WTC11 (cell line): ENCODE data around the gene TRIM49B. TPM values are rescaled to one million over a fixed set of nuclear protein-coding genes. Genes with fewer than 3 reads are reported as not detected.
"Not testable (repeated sequence)": the region's sequence is repeated elsewhere in the genome, so short reads cannot be mapped to it uniquely, and the experiment has no call there.

Experiments used
- ATAC-seq: fragments of 200-7000 bp; cut with Tn5 transposase; 2 replicates; pipeline ENCODE4 v1.10.0; 2021; ENCODE audit warnings: mild to moderate bottlenecking, moderate library complexity
- Bru-seq: library from RNA; stranded (reverse); fragments of 400-500 nt; gene quantifications from one replicate; lab custom pipeline; 2021; lab: Mats Ljungman, UMichigan
- CTCF ChIA-PET: fragments of 300-600 bp; sonication (Branson Sonifier 250); formaldehyde crosslinking; loops from one replicate; lab custom pipeline; 2021; ENCODE audit warnings: antibody characterized with exemption; lab: Charles Lee
- POLR2A ChIA-PET: fragments of 350-600 bp; sonication (Branson Sonifier 250); formaldehyde crosslinking; loops from one replicate; lab custom pipeline; 2021; ENCODE audit warnings: antibody characterized with exemption; lab: Charles Lee
- DNase-seq: peaks from one replicate; pipeline ENCODE4 v3.0.0; 2021; ENCODE audit warnings: low spot score
- H3K27ac Mint-ChIP-seq: 2 replicates; pipeline ENCODE4 v1.8.0; 2021; ENCODE audit warnings: mixed read lengths
- H3K27me3 Mint-ChIP-seq: 2 replicates; pipeline ENCODE4 v1.8.0; 2021; ENCODE audit warnings: low read depth, mild to moderate bottlenecking, moderate library complexity, mixed read lengths
- H3K36me3 Mint-ChIP-seq: 2 replicates; pipeline ENCODE4 v1.8.0; 2021; ENCODE audit warnings: mixed read lengths
- H3K4me1 Mint-ChIP-seq: 2 replicates; pipeline ENCODE4 v1.8.0; 2022; ENCODE audit warnings: mixed read lengths
- H3K4me3 Mint-ChIP-seq: 2 replicates; pipeline ENCODE4 v1.8.0; 2021; ENCODE audit warnings: mild to moderate bottlenecking, moderate library complexity, mixed read lengths
- H3K9me3 Mint-ChIP-seq: 2 replicates; pipeline ENCODE4 v1.8.0; 2021; ENCODE audit warnings: mixed read lengths
- long read RNA-seq, 3 experiments: library from RNA in 1 of 3; library from capped mRNA in 1 of 3; library from polyadenylated mRNA in 1 of 3; unstranded in 2 of 3; stranded (forward) in 1 of 3; transcript quantifications; one replicate each; pipeline ENCODE4 v2.0.0, GENCODE V29; 2021
- total RNA-seq: library from RNA; stranded (reverse); gene quantifications from 3 replicates; pipeline ENCODE4 v1.2.3, GENCODE V29; 2021

Gene TRIM49B, protein sequence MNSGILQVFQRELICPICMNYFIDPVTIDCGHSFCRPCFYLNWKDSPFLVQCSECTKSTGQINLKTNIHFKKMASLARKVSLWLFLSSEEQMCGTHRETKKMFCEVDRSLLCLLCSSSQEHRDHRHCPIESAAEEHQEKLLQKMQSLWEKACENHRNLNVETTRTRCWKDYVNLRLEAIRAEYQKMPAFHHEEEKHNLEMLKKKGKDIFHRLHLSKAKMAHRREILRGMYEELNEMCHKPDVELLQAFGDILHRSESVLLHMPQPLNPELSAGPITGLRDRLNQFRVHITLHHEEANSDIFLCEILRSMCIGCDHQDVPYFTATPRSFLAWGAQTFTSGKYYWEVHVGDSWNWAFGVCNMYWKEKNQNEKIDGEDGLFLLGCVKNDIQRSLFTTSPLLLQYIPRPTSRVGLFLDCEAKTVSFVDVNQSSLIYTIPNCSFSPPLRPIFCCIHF
- total RNA-seq (not detected in 3 replicates), Bru-seq, nascent RNA (not detected)
- long read RNA-seq, experiment 1 = 0 reads
- long read RNA-seq, experiment 2 = 0 reads
- long read RNA-seq, experiment 3 = 0 reads

DNA sequence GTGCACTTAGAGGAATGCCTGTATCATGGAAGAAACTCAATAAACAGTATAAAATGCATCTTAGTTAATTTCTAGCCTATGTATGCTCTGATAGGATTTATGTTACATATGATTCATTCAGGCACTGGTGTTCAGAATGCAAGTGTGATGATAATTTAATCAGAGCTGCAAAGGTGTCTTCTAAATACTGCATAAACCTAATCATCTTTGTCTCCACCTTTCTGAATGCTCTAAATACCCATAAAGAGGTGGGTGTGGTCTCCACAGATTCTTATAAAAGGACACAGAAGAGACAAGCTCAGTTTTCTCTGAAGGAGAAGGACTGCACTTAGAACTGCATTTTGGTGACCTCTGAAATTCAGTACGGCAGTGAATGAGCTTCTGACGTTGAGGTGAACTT is at the start of gene TRIM49B:
TSS of gene TRIM49B (plus strand) at position 301 of the 400 bp plus-strand sequence. CDS start 2,777 bp downstream, outside the sequence.
- DNase-seq, CTCF ChIA-PET, H3K27ac Mint-ChIP-seq, H3K4me1 Mint-ChIP-seq, POLR2A ChIA-PET, ATAC-seq, H3K27me3 Mint-ChIP-seq, H3K4me3 Mint-ChIP-seq: not testable (repeated sequence)
- peaks cover 51% of the 10 kb centered on the region for H3K9me3 Mint-ChIP-seq
- H3K36me3 Mint-ChIP-seq = peaks cover 39% of the 10 kb centered on the region

DNA sequence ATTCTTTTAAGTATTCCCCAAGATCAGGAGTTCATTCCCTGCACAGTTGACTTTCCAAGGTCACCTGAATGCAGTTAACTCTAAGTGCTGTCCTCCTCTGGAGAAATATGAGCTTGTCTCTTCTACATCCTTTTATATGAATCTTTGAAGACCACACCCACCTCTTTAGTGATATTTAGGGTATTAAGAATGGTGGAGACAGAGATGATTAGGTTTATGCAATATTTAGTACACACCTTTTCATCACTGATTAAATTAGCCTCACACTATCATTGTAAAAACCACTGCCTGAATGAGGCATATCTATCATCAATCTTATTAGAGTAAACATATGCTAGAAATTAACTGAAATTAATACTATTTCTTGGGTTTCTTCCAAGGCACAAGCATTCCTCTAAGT is 44.8 kb upstream of the TRIM49B start, which contains the start of gene TRIM51G:
TSS of gene TRIM51G (minus strand) at position 101 of the 400 bp plus-strand sequence. CDS start 2,190 bp downstream, outside the sequence.
- peaks cover 69% of the 10 kb centered on the region for H3K9me3 Mint-ChIP-seq
- POLR2A ChIA-PET, H3K27ac Mint-ChIP-seq: not testable (repeated sequence)

DNA sequence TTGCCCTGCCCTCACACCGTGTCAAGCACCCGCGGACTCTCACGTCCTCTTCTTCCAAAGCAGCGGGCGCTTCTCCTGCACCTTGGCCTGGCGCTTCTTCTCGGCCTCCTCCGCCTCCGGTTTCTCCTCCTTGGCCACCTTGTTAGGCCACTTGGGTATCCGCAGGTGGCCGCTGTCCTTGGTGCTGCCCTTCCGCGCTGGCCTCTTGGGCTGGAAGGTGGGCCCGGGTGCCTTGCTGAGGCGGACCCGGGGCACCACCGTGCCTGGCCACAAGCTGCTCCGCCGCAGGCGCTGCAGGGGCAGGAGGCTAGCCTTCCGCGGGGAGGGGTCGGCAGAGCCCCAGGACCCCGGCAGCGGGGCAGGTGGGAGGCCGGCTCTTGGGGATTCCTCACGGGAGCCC is 19.6 kb downstream of the TRIM49B start:
- CTCF ChIA-PET, H3K4me1 Mint-ChIP-seq, H3K4me3 Mint-ChIP-seq, POLR2A ChIA-PET, H3K27me3 Mint-ChIP-seq, ATAC-seq, H3K27ac Mint-ChIP-seq: not testable (repeated sequence)
- Mint-ChIP-seq H3K36me3 (peaks cover 39% of the 10 kb centered on the region), H3K9me3 (peaks cover 47% of the 10 kb centered on the region)
- DNase-seq = peak; percentile 17

More for the DNA sequence above, 44.8 kb upstream of the TRIM49B start, which contains the start of gene TRIM51G:
- DNase-seq, H3K27me3 Mint-ChIP-seq, H3K4me3 Mint-ChIP-seq, CTCF ChIA-PET, H3K4me1 Mint-ChIP-seq, ATAC-seq: not testable (repeated sequence)
- peaks cover 48% of the 10 kb centered on the region for H3K36me3 Mint-ChIP-seq

DNA sequence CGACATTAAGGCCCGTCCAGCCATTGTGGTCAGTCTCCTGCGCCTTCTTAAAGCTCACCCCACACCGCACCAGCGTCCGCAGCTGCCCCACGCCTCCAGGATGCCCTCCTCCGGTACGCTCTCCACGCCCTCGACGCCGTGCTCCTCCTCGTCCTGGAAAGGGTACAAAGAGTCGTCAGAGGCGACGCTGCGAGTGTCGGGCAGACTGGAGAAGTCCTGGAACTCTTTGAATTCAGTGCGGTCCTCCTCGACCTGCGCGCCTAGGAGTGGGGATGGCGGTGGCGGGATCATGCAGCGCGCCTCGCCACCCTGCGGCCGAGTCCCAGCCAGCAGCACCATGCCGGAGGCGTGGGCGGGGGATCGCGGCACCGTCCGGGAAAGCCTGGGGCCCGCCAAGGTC is 21.2 kb downstream of the TRIM49B start:
- ATAC-seq, H3K4me3 Mint-ChIP-seq, POLR2A ChIA-PET, CTCF ChIA-PET, H3K4me1 Mint-ChIP-seq, H3K27me3 Mint-ChIP-seq, H3K27ac Mint-ChIP-seq, DNase-seq: not testable (repeated sequence)
- Mint-ChIP-seq H3K36me3 (peaks cover 40% of the 10 kb centered on the region), H3K9me3 (peaks cover 53% of the 10 kb centered on the region)

DNA sequence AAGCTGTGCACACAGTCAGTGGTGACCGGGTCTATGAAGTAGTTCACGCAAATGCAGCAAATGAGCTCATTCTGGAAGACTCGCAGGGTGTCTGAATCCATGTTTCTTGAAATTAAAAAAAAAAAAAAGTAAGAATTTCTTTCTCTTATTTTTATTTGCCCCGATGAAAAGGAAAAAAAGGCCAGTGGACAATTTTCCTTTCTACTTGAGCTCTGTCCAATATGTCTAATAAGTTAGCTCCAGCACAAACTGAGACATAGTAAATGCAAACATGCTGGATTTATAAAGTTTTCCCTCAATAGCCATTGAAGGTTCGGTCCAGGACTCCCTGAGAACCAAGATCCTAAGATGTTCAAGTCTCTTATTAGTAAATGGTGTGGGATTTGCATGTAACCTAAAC is 30.4 kb downstream of the TRIM49B start, which contains the start of gene TRIM64C:
TSS of gene TRIM64C (minus strand) at position 101 of the 400 bp plus-strand sequence. CDS start at position 101, 0 bp downstream.
- ATAC-seq, CTCF ChIA-PET, H3K27ac Mint-ChIP-seq, H3K4me3 Mint-ChIP-seq, H3K4me1 Mint-ChIP-seq, DNase-seq, POLR2A ChIA-PET, H3K27me3 Mint-ChIP-seq: not testable (repeated sequence)
- H3K9me3 Mint-ChIP-seq = peaks cover 54% of the 10 kb centered on the region
- peaks cover 52% of the 10 kb centered on the region for H3K36me3 Mint-ChIP-seq

DNA sequence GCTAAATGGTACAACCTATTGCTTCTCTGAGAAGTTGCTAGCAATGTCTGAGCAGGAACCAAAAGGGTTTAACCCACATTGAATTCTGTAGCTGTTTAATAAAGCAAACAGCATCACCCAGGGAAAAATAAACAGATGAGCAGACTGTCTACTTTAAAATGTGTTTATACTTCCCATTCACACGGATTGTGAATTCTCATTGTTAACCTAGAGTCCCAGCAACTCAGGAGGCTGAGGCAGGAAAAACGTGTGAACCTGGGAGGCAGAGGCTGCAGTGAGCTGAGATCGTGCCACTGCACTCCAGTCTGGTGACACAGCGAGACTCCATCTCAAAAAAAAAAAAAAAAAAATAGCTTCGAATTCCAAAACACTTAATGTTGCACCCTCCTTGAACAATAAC is 41.3 kb downstream of the TRIM49B start:
- DNase-seq, H3K27ac Mint-ChIP-seq, CTCF ChIA-PET, POLR2A ChIA-PET, ATAC-seq, H3K4me3 Mint-ChIP-seq, H3K4me1 Mint-ChIP-seq: not testable (repeated sequence)
- peaks cover 77% of the 10 kb centered on the region for H3K9me3 Mint-ChIP-seq
- H3K27me3 Mint-ChIP-seq = peaks cover 11% of the 10 kb centered on the region
- H3K36me3 Mint-ChIP-seq = peaks cover 74% of the 10 kb centered on the region

Other genes starting within 250 kb of the TRIM49B start
- gene TRIM51G, start 44.9 kb upstream of the TRIM49B start, total RNA-seq = not detected in 3 replicates
- not detected in 3 replicates for gene TRIM64C, start 30.3 kb downstream of the TRIM49B start, total RNA-seq
- gene FOLH1, start 179.8 kb downstream of the TRIM49B start, total RNA-seq = not detected in 3 replicates